ENCODE measurements around the gene ECSCR. TPM values are rescaled to one million over a fixed set of nuclear protein-coding genes. Genes with fewer than 3 reads are reported as not detected.

The ECSCR gene
- total RNA-seq, 2 donors from 2014 or later = 30.1 to 35.4 TPM

GRCh38 chr5:139402561-139403158 is 59.9 kb downstream of the ECSCR start:
- Histone ChIP-seq H3K9me3 (no peaks in the 10 kb centered on the region), H3K27ac (peak overlapping the region; percentile 90 to 93), H3K4me3 (no peak overlapping the region), H3K36me3 (no peaks in the 10 kb centered on the region), H3K27me3 (no peaks in the 10 kb centered on the region), H3K4me1 (peaks cover 4 to 21% of the 10 kb centered on the region in 2 donors)
- peak in 1 of 2 donors; percentile 41 for TF ChIP-seq CTCF (IDR thresholded peaks at IDR 0.05)
- DNase-seq (ENCODE audit: low spot score) = no peak

DNA sequence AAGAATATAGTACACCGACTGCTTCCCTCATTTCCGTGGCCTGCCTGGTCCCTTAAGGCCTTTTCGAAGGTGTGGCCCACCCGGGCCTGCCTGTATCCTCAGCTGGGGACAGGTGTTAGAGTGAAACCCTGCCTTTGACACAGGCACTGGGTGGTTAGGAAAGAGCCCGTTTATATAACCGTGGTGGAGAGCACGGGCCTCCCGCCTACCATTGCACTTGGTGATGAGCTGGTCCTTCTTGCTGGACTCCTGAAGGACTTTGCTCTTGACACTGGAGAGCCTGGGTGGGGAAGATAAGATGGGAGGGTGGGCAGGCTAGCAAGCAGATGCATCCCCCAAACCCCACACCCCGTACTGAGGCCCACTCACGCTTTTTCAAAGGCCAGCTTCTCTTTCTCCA is 61.0 kb downstream of the ECSCR start:
- Histone ChIP-seq H3K36me3 (no peaks in the 10 kb centered on the region), H3K4me1 (peaks cover 4 to 29% of the 10 kb centered on the region in 2 donors), H3K27me3 (no peaks in the 10 kb centered on the region), H3K27ac (no peak overlapping the region), H3K9me3 (no peaks in the 10 kb centered on the region), H3K4me3 (no peak overlapping the region)
- no peak for TF ChIP-seq CTCF (IDR thresholded peaks at IDR 0.05)
- DNase-seq (ENCODE audit: low spot score) = no peak

- Histone ChIP-seq H3K27ac (no peak overlapping the region), H3K9me3 (no peaks in the 10 kb centered on the region), H3K4me3 (no peak overlapping the region), H3K36me3 (no peaks in the 10 kb centered on the region), H3K4me1 (peaks cover 4 to 45% of the 10 kb centered on the region in 2 donors), H3K27me3 (no peaks in the 10 kb centered on the region)
- DNase-seq (ENCODE audit: low spot score) = no peak
- no peak for TF ChIP-seq CTCF (IDR thresholded peaks at IDR 0.05)
Observed at GRCh38 chr5:139399501-139400121, 62.9 kb downstream of the ECSCR start.

Other genes with a start within 250 kb of the ECSCR start
- 100 to 1,000 TPM; 131 to 159 TPM for gene MATR3, start 169.0 kb downstream of the ECSCR start, total RNA-seq
- gene PAIP2, start 120.9 kb downstream of the ECSCR start, total RNA-seq = 100 to 1,000 TPM in 1 of 2 donors, 10 to 100 TPM in 1; 97.6 to 156 TPM
- not detected for gene SLC23A1, start 79.4 kb downstream of the ECSCR start, total RNA-seq
- gene MZB1, start 72.8 kb downstream of the ECSCR start, total RNA-seq = 1 to 10 TPM in 1 of 2 donors, under 1 TPM in 1; 0.70 to 1.3 TPM
- gene PROB1, start 67.6 kb downstream of the ECSCR start, total RNA-seq = 10 to 100 TPM; 15.8 to 28.6 TPM
- gene SPATA24, start 58.7 kb downstream of the ECSCR start, total RNA-seq = 10 to 100 TPM in 1 of 2 donors, 1 to 10 TPM in 1; 9.5 to 29.7 TPM
- 1 to 10 TPM; 5.9 to 8.5 TPM for gene DNAJC18, start 23.2 kb downstream of the ECSCR start, total RNA-seq
- not detected for gene SMIM33, start 8.3 kb upstream of the ECSCR start, total RNA-seq
- gene STING1, start 20.0 kb upstream of the ECSCR start, total RNA-seq = 100 to 1,000 TPM in 1 of 2 donors, 10 to 100 TPM in 1; 80.0 to 123 TPM
- gene UBE2D2, start 98.6 kb upstream of the ECSCR start, total RNA-seq = 10 to 100 TPM; 54.3 to 73.6 TPM
- gene CXXC5, start 185.6 kb upstream of the ECSCR start, total RNA-seq = 10 to 100 TPM; 57.9 to 59.5 TPM